ENCODE measurements around the gene PTRHD1. TPM values are rescaled to one million over a fixed set of nuclear protein-coding genes. Genes with fewer than 3 reads are reported as not detected.
A peak's percentile ranks its signal among the peaks of the same experiment; 100 is the strongest.

PTRHD1 gene
- total RNA-seq, 5 donors from 2014 or later (not counting 1 experiment from before 2014, with no cell fraction given), result 13.6 to 20.1 (median 14.9) TPM

GRCh38 chr2:24771061-24771460 lies 22.1 kb downstream of the PTRHD1 start:
- Mint-ChIP-seq H3K4me3 (no peak overlapping the region), H3K9me3 (no peaks in the 10 kb centered on the region), H3K4me1 (peaks cover 0 to 2% (median 0%) of the 10 kb centered on the region in 3 donors), H3K27me3 (no peaks in the 10 kb centered on the region), H3K36me3 (peaks cover 36% of the 10 kb centered on the region), H3K27ac (no peak overlapping the region)
- ChIA-PET POLR2A (no interaction called here), CTCF (no interaction called here)
- no peaks in the 10 kb centered on the region for H3K4me1 ChIP-seq (ENCODE audit: control insufficient read depth in 1 of 2, extremely low read depth in 1 of 2, insufficient read depth in 2 of 2, low read length in 2 of 2)
- H3K9me3 ChIP-seq, result no peaks in the 10 kb centered on the region
- no peak overlapping the region for H3K4me3 ChIP-seq (ENCODE audit: control insufficient read depth in 1 of 2, extremely low read depth in 1 of 2, low read length in 1 of 2)
- WGBS (ENCODE audit: insufficient coverage), result 89% methylated on average over 4 of the region's 5 CpGs
- no peaks in the 10 kb centered on the region for H3K27me3 ChIP-seq (replicated peaks in 1 of 2; ENCODE audit: control insufficient read depth in 2 of 2, extremely low read depth in 1 of 2, insufficient read depth in 2 of 2, low read length in 1 of 2)
- peaks cover 6 to 30% of the 10 kb centered on the region in 2 donors for H3K36me3 ChIP-seq (ENCODE audit: control insufficient read depth in 2 of 2, extremely low read depth in 1 of 2, insufficient read depth in 1 of 2, low read length in 1 of 2)
- no peak overlapping the region for H3K27ac ChIP-seq (ENCODE audit: low read length)
- DNase-seq (no peak), ATAC-seq (replicated peaks in 1 of 4) (no peak)

GRCh38 chr2:24768601-24769000 lies 24.6 kb downstream of the PTRHD1 start:
- no peak overlapping the region for H3K27ac ChIP-seq (ENCODE audit: low read length)
- no peaks in the 10 kb centered on the region for H3K27me3 ChIP-seq (replicated peaks in 1 of 2; ENCODE audit: control insufficient read depth in 2 of 2, extremely low read depth in 1 of 2, insufficient read depth in 2 of 2, low read length in 1 of 2)
- no peak overlapping the region for H3K4me3 ChIP-seq (ENCODE audit: control insufficient read depth in 1 of 2, extremely low read depth in 1 of 2, low read length in 1 of 2)
- POLR2A ChIA-PET, result interaction anchor here in 1 of 2 donors (0.6 kb wide), 1 partner anchor 48 kb away, joined by 3 read pairs; no protein-coding TSS in a partner anchor
- no peak for ATAC-seq (replicated peaks in 1 of 4)
- H3K4me3 Mint-ChIP-seq, result no peak overlapping the region
- no peaks in the 10 kb centered on the region for H3K27me3 Mint-ChIP-seq
- peaks cover 0 to 2% (median 0%) of the 10 kb centered on the region in 3 donors for H3K4me1 Mint-ChIP-seq
- H3K4me1 ChIP-seq (ENCODE audit: control insufficient read depth in 1 of 2, extremely low read depth in 1 of 2, insufficient read depth in 2 of 2, low read length in 2 of 2), result no peaks in the 10 kb centered on the region
- peaks cover 6 to 41% of the 10 kb centered on the region in 2 donors for H3K36me3 ChIP-seq (ENCODE audit: control insufficient read depth in 2 of 2, extremely low read depth in 1 of 2, insufficient read depth in 1 of 2, low read length in 1 of 2)
- H3K9me3 ChIP-seq, result no peaks in the 10 kb centered on the region
- no peak for DNase-seq
- 95% methylated on average over 4 of the region's 7 CpGs for WGBS (ENCODE audit: insufficient coverage)
- H3K36me3 Mint-ChIP-seq, result peaks cover 47% of the 10 kb centered on the region
- no peak overlapping the region for H3K27ac Mint-ChIP-seq
- CTCF ChIA-PET, result interaction anchor here (0.6 to 0.7 kb wide), 2 partner anchors 25 to 424 kb away, joined by 7 to 13 read pairs; partner anchors contain the start of genes CENPO (in 1 of the 2) and PTRHD1 (in 1 of the 2)
- H3K9me3 Mint-ChIP-seq, result no peaks in the 10 kb centered on the region

- DNase-seq, result no peak
- 94% methylated on average over 4 of the region's 5 CpGs for WGBS (ENCODE audit: insufficient coverage)
- Histone ChIP-seq H3K27ac (ENCODE audit: low read length) (no peak overlapping the region), H3K27me3 (replicated peaks in 1 of 2; ENCODE audit: control insufficient read depth in 2 of 2, extremely low read depth in 1 of 2, insufficient read depth in 2 of 2, low read length in 1 of 2) (no peaks in the 10 kb centered on the region), H3K9me3 (no peaks in the 10 kb centered on the region), H3K4me1 (ENCODE audit: control insufficient read depth in 1 of 2, extremely low read depth in 1 of 2, insufficient read depth in 2 of 2, low read length in 2 of 2) (no peaks in the 10 kb centered on the region), H3K36me3 (ENCODE audit: control insufficient read depth in 2 of 2, extremely low read depth in 1 of 2, insufficient read depth in 1 of 2, low read length in 1 of 2) (peaks cover 6 to 43% of the 10 kb centered on the region in 2 donors), H3K4me3 (ENCODE audit: control insufficient read depth in 1 of 2, extremely low read depth in 1 of 2, low read length in 1 of 2) (no peak overlapping the region)
- Mint-ChIP-seq H3K27ac (no peak overlapping the region), H3K27me3 (no peaks in the 10 kb centered on the region), H3K9me3 (no peaks in the 10 kb centered on the region), H3K4me3 (no peak overlapping the region), H3K4me1 (peaks cover 0 to 2% (median 0%) of the 10 kb centered on the region in 3 donors), H3K36me3 (peaks cover 48% of the 10 kb centered on the region)
- ATAC-seq (replicated peaks in 1 of 4), result no peak
- POLR2A ChIA-PET, result interaction anchor here (0.5 to 0.6 kb wide), 2 partner anchors 48 to 291 kb away, joined by 3 read pairs; no protein-coding TSS in a partner anchor
- CTCF ChIA-PET, result interaction anchor here in 1 of 2 donors (0.6 kb wide), 1 partner anchor 275 kb away, joined by 3 read pairs; no protein-coding TSS in a partner anchor
These were observed 25.2 kb downstream of the PTRHD1 start for GRCh38 chr2:24768013-24768412.

GRCh38 chr2:24766609-24767008 lies 26.6 kb downstream of the PTRHD1 start:
- CTCF ChIA-PET, result interaction anchor here in 1 of 2 donors (0.8 kb wide), 1 partner anchor 59 kb away, joined by 3 read pairs; no protein-coding TSS in a partner anchor
- Histone ChIP-seq H3K9me3 (no peaks in the 10 kb centered on the region), H3K4me1 (ENCODE audit: control insufficient read depth in 1 of 2, extremely low read depth in 1 of 2, insufficient read depth in 2 of 2, low read length in 2 of 2) (no peaks in the 10 kb centered on the region), H3K27me3 (replicated peaks in 1 of 2; ENCODE audit: control insufficient read depth in 2 of 2, extremely low read depth in 1 of 2, insufficient read depth in 2 of 2, low read length in 1 of 2) (no peaks in the 10 kb centered on the region), H3K36me3 (ENCODE audit: control insufficient read depth in 2 of 2, extremely low read depth in 1 of 2, insufficient read depth in 1 of 2, low read length in 1 of 2) (peaks cover 14 to 57% of the 10 kb centered on the region in 2 donors), H3K4me3 (ENCODE audit: control insufficient read depth in 1 of 2, extremely low read depth in 1 of 2, low read length in 1 of 2) (no peak overlapping the region), H3K27ac (ENCODE audit: low read length) (no peak overlapping the region)
- ATAC-seq (replicated peaks in 1 of 4) (no peak), DNase-seq (no peak)
- no peak overlapping the region for H3K4me3 Mint-ChIP-seq
- peaks cover 0 to 2% (median 0%) of the 10 kb centered on the region in 3 donors for H3K4me1 Mint-ChIP-seq
- H3K27me3 Mint-ChIP-seq, result no peaks in the 10 kb centered on the region
- 47% methylated on average over 4 of the region's 6 CpGs for whole genome bisulfite sequencing (ENCODE audit: insufficient coverage)
- H3K9me3 Mint-ChIP-seq, result no peaks in the 10 kb centered on the region
- peak overlapping the region; percentile 27 to 53 for H3K27ac Mint-ChIP-seq
- POLR2A ChIA-PET, result interaction anchor here in 1 of 2 donors (0.8 kb wide), 1 partner anchor 12 kb away, joined by 3 read pairs; no protein-coding TSS in a partner anchor
- H3K36me3 Mint-ChIP-seq, result peaks cover 55% of the 10 kb centered on the region

- ATAC-seq (replicated peaks in 1 of 4) (no peak), DNase-seq (no peak)
- 100% methylated on average over 3 of the region's 4 CpGs for WGBS (ENCODE audit: insufficient coverage)
- Histone ChIP-seq H3K4me1 (ENCODE audit: control insufficient read depth in 1 of 2, extremely low read depth in 1 of 2, insufficient read depth in 2 of 2, low read length in 2 of 2) (no peaks in the 10 kb centered on the region), H3K4me3 (ENCODE audit: control insufficient read depth in 1 of 2, extremely low read depth in 1 of 2, low read length in 1 of 2) (no peak overlapping the region), H3K9me3 (no peaks in the 10 kb centered on the region), H3K36me3 (ENCODE audit: control insufficient read depth in 2 of 2, extremely low read depth in 1 of 2, insufficient read depth in 1 of 2, low read length in 1 of 2) (peaks cover 8 to 51% of the 10 kb centered on the region in 2 donors), H3K27ac (ENCODE audit: low read length) (no peak overlapping the region), H3K27me3 (replicated peaks in 1 of 2; ENCODE audit: control insufficient read depth in 2 of 2, extremely low read depth in 1 of 2, insufficient read depth in 2 of 2, low read length in 1 of 2) (no peaks in the 10 kb centered on the region)
- ChIA-PET POLR2A (no interaction called here), CTCF (no interaction called here)
- Mint-ChIP-seq H3K4me3 (no peak overlapping the region), H3K4me1 (peaks cover 0 to 2% (median 0%) of the 10 kb centered on the region in 3 donors), H3K36me3 (peaks cover 50% of the 10 kb centered on the region), H3K9me3 (no peaks in the 10 kb centered on the region), H3K27ac (no peak overlapping the region), H3K27me3 (no peaks in the 10 kb centered on the region)
These were observed 29.3 kb downstream of the PTRHD1 start for GRCh38 chr2:24763843-24764242.

GRCh38 chr2:24762518-24762917 lies 30.7 kb downstream of the PTRHD1 start:
- no peak for DNase-seq
- Mint-ChIP-seq H3K27ac (peak overlapping the region in 1 of 2 donors; percentile 28), H3K36me3 (peaks cover 49% of the 10 kb centered on the region), H3K4me1 (peaks cover 0 to 2% (median 0%) of the 10 kb centered on the region in 3 donors), H3K27me3 (no peaks in the 10 kb centered on the region), H3K4me3 (no peak overlapping the region), H3K9me3 (no peaks in the 10 kb centered on the region)
- Histone ChIP-seq H3K36me3 (ENCODE audit: control insufficient read depth in 2 of 2, extremely low read depth in 1 of 2, insufficient read depth in 1 of 2, low read length in 1 of 2) (peaks cover 8 to 51% of the 10 kb centered on the region in 2 donors), H3K9me3 (no peaks in the 10 kb centered on the region), H3K27ac (ENCODE audit: low read length) (no peak overlapping the region), H3K4me3 (ENCODE audit: control insufficient read depth in 1 of 2, extremely low read depth in 1 of 2, low read length in 1 of 2) (no peak overlapping the region), H3K27me3 (replicated peaks in 1 of 2; ENCODE audit: control insufficient read depth in 2 of 2, extremely low read depth in 1 of 2, insufficient read depth in 2 of 2, low read length in 1 of 2) (no peaks in the 10 kb centered on the region), H3K4me1 (ENCODE audit: control insufficient read depth in 1 of 2, extremely low read depth in 1 of 2, insufficient read depth in 2 of 2, low read length in 2 of 2) (no peaks in the 10 kb centered on the region)
- WGBS (ENCODE audit: insufficient coverage), result no CpG with 5 or more reads among the region's 2 CpGs
- ChIA-PET CTCF (interaction anchor here (0.5 to 0.6 kb wide), 2 partner anchors 10 to 13 kb away, joined by 3 read pairs; no protein-coding TSS in a partner anchor), POLR2A (interaction anchor here in 1 of 2 donors (0.6 kb wide), 1 partner anchor 611 kb away, joined by 3 read pairs; no protein-coding TSS in a partner anchor)
- no peak for ATAC-seq (replicated peaks in 1 of 4)

Data from T-cell (primary cell).